Measurements from ENCODE around the gene UNC45A. TPM values are rescaled to one million over a fixed set of nuclear protein-coding genes. Genes with fewer than 3 reads are reported as not detected.

The UNC45A gene
- total RNA-seq, 1 donor from 2014 or later: 72.8 TPM

DNA sequence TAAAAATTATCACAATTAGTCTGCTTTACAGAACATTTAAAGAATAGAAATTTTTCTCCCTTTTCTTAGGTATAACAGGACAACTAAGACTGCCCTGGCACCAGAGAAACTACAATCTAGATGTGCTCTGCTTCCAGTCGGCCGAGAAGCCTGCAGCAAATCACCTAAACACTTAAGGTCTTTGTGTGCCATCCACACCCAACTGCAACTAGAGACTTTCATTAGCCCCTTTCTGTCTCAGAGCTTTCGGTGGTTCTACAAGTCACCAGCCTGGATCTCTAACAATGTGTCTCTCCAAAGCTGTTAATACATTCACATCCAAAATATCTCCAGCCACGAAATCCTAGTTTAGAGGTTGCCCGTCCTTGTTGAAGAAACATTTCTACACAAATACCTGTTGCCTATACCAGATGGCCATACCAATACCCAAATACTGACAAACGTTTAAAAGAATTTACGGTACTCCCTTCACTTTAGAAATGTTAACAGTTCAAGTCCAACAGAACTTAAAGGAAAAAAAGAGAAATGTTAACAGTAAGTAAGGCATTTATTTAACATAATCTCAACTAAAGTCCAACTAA is 52.6 kb downstream of the UNC45A start:
- H3K27me3 Mint-ChIP-seq: no peaks in the 10 kb centered on the region
- no peaks in the 10 kb centered on the region for H3K9me3 Mint-ChIP-seq
- no peak for ATAC-seq (ENCODE audit: low read depth)
- no peak overlapping the region for H3K4me3 Mint-ChIP-seq
- ChIA-PET CTCF (interaction anchor here (1.1 to 1.8 kb wide), 3 partner anchors 30 to 56 kb away, joined by 3 to 7 read pairs (median 6); partner anchors contain the start of gene HDDC3), POLR2A (no interaction called here)
- H3K27ac Mint-ChIP-seq: no peak overlapping the region
- no peaks in the 10 kb centered on the region for H3K36me3 Mint-ChIP-seq (ENCODE audit: low read depth)
- TF ChIP-seq, protein P1, sequence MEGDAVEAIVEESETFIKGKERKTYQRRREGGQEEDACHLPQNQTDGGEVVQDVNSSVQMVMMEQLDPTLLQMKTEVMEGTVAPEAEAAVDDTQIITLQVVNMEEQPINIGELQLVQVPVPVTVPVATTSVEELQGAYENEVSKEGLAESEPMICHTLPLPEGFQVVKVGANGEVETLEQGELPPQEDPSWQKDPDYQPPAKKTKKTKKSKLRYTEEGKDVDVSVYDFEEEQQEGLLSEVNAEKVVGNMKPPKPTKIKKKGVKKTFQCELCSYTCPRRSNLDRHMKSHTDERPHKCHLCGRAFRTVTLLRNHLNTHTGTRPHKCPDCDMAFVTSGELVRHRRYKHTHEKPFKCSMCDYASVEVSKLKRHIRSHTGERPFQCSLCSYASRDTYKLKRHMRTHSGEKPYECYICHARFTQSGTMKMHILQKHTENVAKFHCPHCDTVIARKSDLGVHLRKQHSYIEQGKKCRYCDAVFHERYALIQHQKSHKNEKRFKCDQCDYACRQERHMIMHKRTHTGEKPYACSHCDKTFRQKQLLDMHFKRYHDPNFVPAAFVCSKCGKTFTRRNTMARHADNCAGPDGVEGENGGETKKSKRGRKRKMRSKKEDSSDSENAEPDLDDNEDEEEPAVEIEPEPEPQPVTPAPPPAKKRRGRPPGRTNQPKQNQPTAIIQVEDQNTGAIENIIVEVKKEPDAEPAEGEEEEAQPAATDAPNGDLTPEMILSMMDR (IDR thresholded peaks at IDR 0.05): no peak
- peaks cover 36% of the 10 kb centered on the region for H3K4me1 Mint-ChIP-seq
- intact Hi-C loops (cut with micrococcal nuclease): no loop called here
- DNase-seq: no peak

DNA sequence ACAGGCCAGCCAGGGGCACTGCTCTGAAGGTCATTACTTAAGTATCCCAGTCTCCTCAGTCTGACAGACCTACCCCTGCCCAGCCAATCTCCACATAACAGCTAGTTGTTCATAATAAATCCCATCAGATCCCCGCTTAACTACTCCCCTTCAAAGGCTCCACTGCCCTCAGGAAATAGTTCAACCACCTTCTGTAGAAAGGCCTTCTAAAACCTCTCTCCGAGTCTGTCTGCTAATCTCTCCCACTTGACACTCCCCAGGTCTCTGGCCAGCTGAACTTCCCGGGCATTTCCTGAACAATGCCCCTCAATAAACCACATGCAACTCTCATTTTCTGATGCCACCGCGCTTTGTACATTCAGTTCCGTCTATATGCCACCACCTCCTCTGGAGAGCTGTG is 53.2 kb downstream of the UNC45A start:
- Mint-ChIP-seq H3K4me1 (peaks cover 35% of the 10 kb centered on the region), H3K27ac (peak overlapping the region; percentile 37), H3K27me3 (no peaks in the 10 kb centered on the region), H3K9me3 (no peaks in the 10 kb centered on the region), H3K36me3 (ENCODE audit: low read depth) (no peaks in the 10 kb centered on the region), H3K4me3 (peak overlapping the region; percentile 17)
- TF ChIP-seq, protein P1 (IDR thresholded peaks at IDR 0.05): no peak
- DNase-seq (no peak), ATAC-seq (ENCODE audit: low read depth) (no peak)
- CTCF ChIA-PET: interaction anchor here (1.8 kb wide), 1 partner anchor 31 kb away, joined by 7 read pairs; no protein-coding TSS in a partner anchor
- intact Hi-C loops (cut with micrococcal nuclease): no loop called here
- POLR2A ChIA-PET: no interaction called here

DNA sequence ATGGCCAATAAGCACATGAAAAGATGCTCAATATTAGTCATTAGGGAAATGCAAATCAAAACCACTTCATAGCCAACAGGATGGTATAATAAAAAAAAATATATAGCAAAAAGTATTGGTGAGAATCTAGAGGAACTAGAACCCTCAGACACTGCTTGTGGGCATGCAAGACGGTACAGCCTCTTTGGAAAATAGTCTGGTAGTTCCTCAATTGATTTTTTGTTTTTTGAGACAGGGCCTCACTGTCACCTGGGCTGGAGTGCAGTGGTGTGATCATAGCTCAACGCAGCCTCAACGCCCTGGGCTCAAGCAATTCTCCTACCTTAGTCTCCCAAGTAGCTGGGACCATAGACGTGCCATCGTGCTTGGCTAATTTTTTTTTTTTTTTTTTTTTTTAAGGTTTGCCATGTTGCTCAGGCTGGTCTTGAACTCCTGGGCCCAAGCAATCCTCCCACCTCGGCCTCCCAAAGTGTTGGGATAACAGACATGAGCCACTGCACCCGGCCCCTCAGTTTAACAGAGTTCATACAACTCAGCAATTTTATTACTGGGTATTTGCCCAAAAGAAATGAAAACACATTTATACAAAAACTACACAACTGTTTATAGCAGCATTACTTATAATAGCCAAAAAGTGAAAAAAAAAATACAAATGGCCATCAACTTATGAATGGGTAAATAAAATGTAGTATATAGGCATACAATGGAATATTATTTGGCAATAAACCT is 54.1 kb downstream of the UNC45A start:
- peaks cover 40% of the 10 kb centered on the region for H3K4me1 Mint-ChIP-seq
- POLR2A ChIA-PET: interaction anchor here (1.2 kb wide), 1 partner anchor 57 kb away, joined by 4 read pairs; the partner anchor contains the start of gene HDDC3
- no peaks in the 10 kb centered on the region for H3K9me3 Mint-ChIP-seq
- H3K4me3 Mint-ChIP-seq: peak overlapping the region; percentile 13
- intact Hi-C loops (cut with micrococcal nuclease): no loop called here
- peak; percentile 43 for ATAC-seq (ENCODE audit: low read depth)
- DNase-seq: no peak
- CTCF ChIA-PET: no interaction called here
- H3K36me3 Mint-ChIP-seq (ENCODE audit: low read depth): peaks cover 3% of the 10 kb centered on the region
- no peaks in the 10 kb centered on the region for H3K27me3 Mint-ChIP-seq
- H3K27ac Mint-ChIP-seq: no peak overlapping the region
- TF ChIP-seq, protein P1 (IDR thresholded peaks at IDR 0.05): no peak

DNA sequence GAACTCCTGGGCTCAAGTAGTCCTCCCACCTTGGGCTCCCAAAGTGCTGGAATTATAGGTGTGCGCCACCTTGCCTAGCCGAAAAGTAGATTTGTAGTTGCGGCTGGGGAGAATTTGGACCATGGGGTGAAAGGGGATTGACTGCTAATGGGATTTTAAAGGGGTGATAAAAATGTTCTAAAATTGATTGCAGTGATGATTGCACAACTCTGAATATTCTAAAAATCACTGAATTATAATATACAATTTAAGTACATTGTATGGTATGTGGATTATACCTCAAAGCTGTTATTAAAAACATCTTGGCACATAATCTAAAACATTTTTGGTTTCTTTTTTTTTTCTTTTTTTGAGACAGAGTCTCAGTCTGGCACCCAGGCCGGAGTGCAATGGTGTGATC is 55.4 kb downstream of the UNC45A start:
- Mint-ChIP-seq H3K4me1 (peaks cover 49% of the 10 kb centered on the region), H3K4me3 (no peak overlapping the region), H3K27me3 (no peaks in the 10 kb centered on the region), H3K9me3 (no peaks in the 10 kb centered on the region), H3K36me3 (ENCODE audit: low read depth) (peaks cover 7% of the 10 kb centered on the region), H3K27ac (no peak overlapping the region)
- TF ChIP-seq, protein P1 (IDR thresholded peaks at IDR 0.05): no peak
- POLR2A ChIA-PET: interaction anchor here (1.2 kb wide), 1 partner anchor 58 kb away, joined by 4 read pairs; the partner anchor contains the start of gene HDDC3
- DNase-seq: no peak
- no peak for ATAC-seq (ENCODE audit: low read depth)
- CTCF ChIA-PET: no interaction called here
- intact Hi-C loops (cut with micrococcal nuclease): loop anchor here (10.0 kb wide), 1 partner anchor 1656 kb away; the partner anchor contains the start of gene POLG

DNA sequence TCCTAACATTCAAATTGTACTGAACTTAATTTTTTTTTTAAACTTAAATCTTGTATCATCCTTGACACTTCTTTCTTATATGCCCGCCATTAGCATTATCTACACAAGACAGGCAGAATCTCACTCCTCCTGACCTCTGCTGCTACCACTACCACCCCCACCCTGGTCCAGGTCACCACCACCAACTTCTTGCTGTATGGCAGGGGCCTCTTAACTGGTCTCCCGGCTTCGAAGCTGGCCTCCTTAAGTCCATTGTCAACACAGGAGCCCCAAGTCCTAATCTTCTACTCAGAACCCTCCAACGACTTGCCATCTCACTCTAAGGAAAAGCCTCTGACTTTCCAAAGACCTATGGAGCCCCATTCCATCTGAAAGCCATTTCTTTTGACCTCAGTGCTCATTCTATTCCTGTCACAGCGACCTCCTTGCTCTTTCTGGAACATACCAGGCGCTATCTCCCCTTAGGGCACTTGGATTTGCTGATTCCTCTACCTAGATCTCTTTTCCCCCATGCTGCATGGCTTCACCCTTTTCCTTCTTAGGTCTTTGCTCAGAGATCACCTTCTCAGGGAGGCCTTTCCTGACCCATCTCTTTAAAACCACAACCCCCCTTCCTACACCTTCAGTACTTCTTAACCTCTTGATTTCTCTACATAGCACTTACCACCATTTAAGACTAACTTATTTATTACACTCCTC is 56.7 kb downstream of the UNC45A start:
- ChIA-PET CTCF (no interaction called here), POLR2A (no interaction called here)
- H3K4me1 Mint-ChIP-seq: peaks cover 41% of the 10 kb centered on the region
- ATAC-seq (ENCODE audit: low read depth) (no peak), DNase-seq (no peak)
- peaks cover 7% of the 10 kb centered on the region for H3K36me3 Mint-ChIP-seq (ENCODE audit: low read depth)
- H3K4me3 Mint-ChIP-seq: no peak overlapping the region
- intact Hi-C loops (cut with micrococcal nuclease): loop anchor here (10.0 kb wide), 1 partner anchor 1657 kb away; the partner anchor contains the start of gene POLG
- no peak overlapping the region for H3K27ac Mint-ChIP-seq
- TF ChIP-seq, protein P1 (IDR thresholded peaks at IDR 0.05): no peak
- no peaks in the 10 kb centered on the region for H3K27me3 Mint-ChIP-seq
- H3K9me3 Mint-ChIP-seq: no peaks in the 10 kb centered on the region

Data from activated B cell treated with CpG ODN at 0.5 μM for 24 hours (primary cell).